ACHN (cell line): ENCODE results near the gene HIGD1B.
"Not testable (repeated sequence)": the region's sequence is repeated elsewhere in the genome, so short reads cannot be mapped to it uniquely, and the experiment has no call there.

ENCODE experiments used
- DNase-seq: peaks from one replicate; pipeline ENCODE4 v3.0.0-alpha.2; 2015
- in situ Hi-C: cut with HindIII; loops from 2 replicates; pipeline ENCODE4 v1.10.0; 2017; ENCODE audit warnings: low sequenced_read_pairs, low pct_ligation_motif_present, low pct_unique_long_range_greater_than_20kb

Gene HIGD1B

DNA sequence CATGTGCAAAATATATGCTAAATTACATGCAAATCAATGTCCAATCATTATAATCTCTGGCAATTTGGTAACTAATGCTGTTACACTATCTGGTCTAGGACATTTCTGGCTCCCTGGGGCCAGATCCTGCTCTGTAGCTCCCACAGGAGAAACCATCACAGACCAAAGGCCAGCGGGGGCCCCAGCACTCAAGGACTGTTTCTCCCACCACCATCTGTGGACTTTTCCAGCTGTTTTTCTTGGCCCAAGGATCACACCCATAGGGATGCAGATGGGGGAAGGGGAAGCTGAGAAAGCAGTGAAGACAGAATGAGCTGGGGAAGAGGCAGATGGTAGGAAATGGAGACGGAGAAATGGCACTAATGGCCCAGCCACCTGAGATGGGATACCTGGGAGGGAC is at the start of gene HIGD1B:
Gene HIGD1B, plus strand, starts transcription at position 298 of the 400 bp plus-strand sequence. CDS start 270 bp downstream, outside the sequence.
- DNase-seq, result no peak
- in situ Hi-C loops, result no loop called here

DNA sequence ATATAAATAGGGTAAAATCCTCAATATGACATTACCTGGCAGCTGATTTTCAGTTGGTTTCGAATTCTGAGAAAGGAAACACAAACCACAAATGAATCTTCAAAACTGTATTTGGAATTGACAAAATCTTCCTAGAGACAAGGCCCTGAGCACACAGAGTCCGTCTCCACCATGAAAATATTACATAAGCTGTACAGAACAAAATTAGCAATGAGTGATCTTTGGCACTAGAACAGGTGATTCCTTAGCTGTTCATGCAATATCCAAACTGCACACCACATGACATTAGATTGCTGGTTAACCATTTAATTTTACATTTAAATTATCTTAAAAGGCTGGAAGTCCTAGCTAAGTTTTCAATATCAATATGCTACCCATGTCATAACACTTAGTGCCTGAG is 49.3 kb upstream of the HIGD1B start:
- in situ Hi-C loops, result no loop called here
- no peak for DNase-seq

DNA sequence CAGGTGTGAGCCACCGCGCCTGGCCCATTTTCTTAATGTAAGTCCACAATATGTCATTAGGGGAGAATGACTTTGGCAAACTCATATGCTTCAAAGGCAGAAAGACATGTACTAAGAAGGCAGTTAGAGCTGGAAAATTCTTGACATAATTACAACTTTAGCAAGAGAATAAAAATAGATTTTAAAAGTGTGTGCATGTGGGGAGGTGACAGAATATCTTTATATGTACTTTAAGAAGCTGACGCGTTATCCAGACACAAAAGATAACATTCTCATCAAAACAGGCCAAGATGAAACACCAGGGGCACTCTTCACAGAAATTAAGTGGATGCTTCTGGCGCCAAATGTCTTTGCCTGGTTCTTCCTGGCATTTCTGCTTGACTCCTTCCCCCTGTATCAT is 45.8 kb upstream of the HIGD1B start:
- DNase-seq, result no peak
- in situ Hi-C loops, result no loop called here

DNA sequence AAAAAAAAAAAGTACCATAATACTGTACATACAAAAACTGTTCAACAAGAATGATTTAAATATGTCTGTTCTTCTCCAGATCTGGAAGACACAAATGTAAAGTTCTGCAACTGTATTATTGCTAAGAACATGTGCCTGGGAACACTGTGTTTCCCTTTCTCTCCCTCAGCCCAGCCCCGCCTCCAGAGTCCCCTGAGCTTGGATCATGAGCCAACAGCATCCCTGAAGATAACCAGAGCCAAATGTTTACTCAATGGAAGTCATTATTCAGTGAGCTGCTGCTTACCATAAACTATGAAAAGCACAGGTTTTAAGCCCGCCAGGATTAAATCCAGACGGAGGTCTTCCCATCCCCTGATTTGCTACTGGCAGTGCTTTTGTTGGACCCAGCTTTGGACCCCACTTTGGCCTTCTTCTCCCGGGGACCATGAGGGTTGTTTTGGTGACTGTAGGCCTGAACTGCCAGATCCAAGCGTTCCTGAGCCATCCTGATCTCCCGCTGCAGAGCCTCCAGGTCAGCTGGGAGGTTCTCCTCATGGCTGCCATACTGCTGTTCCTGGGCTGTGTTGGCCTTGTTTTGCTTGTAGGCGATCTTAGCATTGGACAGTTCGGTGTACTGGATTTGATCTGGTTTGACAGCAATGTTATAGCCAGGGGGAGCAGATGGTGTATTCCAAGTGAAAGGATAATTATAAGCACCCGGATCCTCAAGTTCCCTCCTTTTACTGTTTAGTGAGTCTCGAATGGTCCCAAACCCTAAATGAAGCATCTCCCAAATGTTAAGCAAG is 43.2 kb upstream of the HIGD1B start:
- in situ Hi-C loops, result no loop called here
- DNase-seq, result no peak

DNA sequence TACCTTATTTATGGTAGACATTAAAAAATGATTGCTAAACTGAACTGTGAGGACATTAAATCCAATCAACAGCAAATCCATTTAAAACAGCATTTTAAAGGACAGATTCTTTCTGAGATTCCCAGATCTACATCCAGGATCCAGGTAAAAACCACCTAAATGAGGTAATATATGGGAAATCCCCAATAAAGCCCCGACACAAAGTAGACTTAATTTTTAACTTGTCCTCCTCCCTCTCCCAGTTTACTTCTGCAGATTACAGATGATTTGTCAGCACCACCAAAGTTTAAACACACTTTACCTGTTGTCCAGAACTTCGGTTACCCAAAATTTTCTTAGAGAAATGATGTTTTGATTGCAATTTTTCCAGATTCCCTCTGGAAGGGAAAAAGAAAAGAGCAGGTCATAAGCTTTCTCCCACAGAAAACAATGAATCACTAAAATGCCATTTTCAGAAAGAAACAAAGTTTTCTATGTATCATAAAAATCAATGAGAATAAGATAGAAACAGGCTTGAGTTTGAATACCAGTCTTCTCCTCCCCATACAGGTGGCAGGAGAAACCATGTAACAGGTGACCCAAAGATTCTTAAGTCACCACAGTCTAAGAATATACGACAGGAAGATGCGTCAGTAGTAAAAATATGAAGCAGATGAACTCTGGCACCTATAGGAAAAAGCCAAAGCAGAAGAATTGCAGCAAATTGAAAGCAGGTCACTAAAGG is 40.4 kb upstream of the HIGD1B start:
- in situ Hi-C loops, result no loop called here

DNA sequence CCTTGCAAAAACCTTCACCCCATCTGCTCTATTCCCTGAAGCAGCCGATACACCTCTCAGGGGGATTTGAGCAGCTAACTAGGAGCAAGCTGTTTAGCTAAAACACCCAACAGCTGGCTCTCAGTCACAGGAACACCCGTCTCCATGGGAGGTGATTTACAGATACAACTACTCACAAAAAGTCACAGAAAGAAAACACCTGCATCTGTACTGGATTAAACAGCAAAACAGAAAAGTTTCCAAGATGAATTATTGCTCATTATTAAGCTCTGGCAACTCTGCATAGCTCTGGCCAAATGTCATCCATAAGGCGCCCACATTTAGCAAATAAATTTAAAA is 39.9 kb upstream of the HIGD1B start:
- in situ Hi-C loops, result no loop called here
- DNase-seq, result no peak

More for the DNA sequence above, 40.4 kb upstream of the HIGD1B start:
- DNase-seq, result no peak

- no peak for DNase-seq
- in situ Hi-C loops, result no loop called here
These were observed 39.5 kb upstream of the HIGD1B start for GRCh38 chr17:44808156-44808555.

GRCh38 chr17:44808656-44809388 is 38.9 kb upstream of the HIGD1B start:
- in situ Hi-C loops, DNase-seq: not testable (repeated sequence)

GRCh38 chr17:44812263-44812662 is 35.4 kb upstream of the HIGD1B start:
- in situ Hi-C loops, result no loop called here
- DNase-seq, result no peak

- in situ Hi-C loops, DNase-seq: not testable (repeated sequence)
These were observed 29.2 kb upstream of the HIGD1B start for GRCh38 chr17:44818508-44818907.

DNA sequence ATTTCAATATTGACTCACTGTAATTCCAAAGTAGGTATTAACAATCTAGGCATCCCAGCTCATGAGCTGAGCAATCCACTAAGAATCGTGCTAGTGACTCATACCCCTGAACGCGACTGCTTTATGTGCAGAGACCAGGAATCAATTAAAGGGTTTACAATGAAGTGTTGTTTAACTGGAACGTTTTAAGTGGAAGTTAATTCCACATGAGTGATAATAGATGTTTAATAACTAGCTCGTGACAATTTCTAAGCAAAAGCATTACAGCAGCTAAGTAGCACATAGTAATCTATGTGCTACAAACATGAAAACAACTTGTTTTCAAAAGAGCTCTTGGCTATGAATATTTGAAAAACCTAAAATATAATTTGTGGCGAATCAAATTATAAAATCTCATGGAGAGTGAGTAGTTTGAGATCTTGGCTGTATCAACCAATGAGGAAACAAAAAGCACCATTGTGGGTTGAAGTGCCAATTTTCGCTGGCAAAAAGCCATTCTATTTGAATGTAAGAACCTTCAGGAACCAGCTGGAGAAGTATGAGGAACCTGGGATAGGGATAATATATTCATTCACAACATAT is 27.0 kb upstream of the HIGD1B start:
- peak; percentile 86 for DNase-seq
- in situ Hi-C loops, result no loop called here

GRCh38 chr17:44825236-44825635 is 22.4 kb upstream of the HIGD1B start:
- DNase-seq, in situ Hi-C loops: not testable (repeated sequence)

- in situ Hi-C loops, result no loop called here
These were observed 21.4 kb upstream of the HIGD1B start for GRCh38 chr17:44826123-44826790.

GRCh38 chr17:44827863-44828262 is 19.8 kb upstream of the HIGD1B start:
- in situ Hi-C loops, result no loop called here
- peak; percentile 23 for DNase-seq

More at GRCh38 chr17:44826123-44826790, 21.4 kb upstream of the HIGD1B start:
- DNase-seq, result peak; percentile 76

- DNase-seq, result peak; percentile 49
- in situ Hi-C loops, result no loop called here
These were observed 18.7 kb upstream of the HIGD1B start for GRCh38 chr17:44828919-44829522.

- peak; percentile 77 for DNase-seq
- in situ Hi-C loops, result no loop called here
These were observed 17.9 kb upstream of the HIGD1B start, which contains the start of gene GJC1 for GRCh38 chr17:44829523-44830358. Gene GJC1, minus strand, starts transcription at chr17:44830287. Its CDS starts 24,470 bp downstream, at chr17:44805817.
